ENCODE data around the gene BMP8A. TPM values are rescaled to one million over a fixed set of nuclear protein-coding genes. Genes with fewer than 3 reads are reported as not detected.

Gene BMP8A
- total RNA-seq, 2 experiments from 2014 or later = 0.22 to 0.36 TPM

GRCh38 chr1:39570477-39571177 lies 79.2 kb downstream of the BMP8A start:
- TF ChIP-seq CTCF (IDR thresholded peaks at IDR 0.05) = no peak
- no peak overlapping the region for H3K4me3 Mint-ChIP-seq
- intact Hi-C loops (cut with micrococcal nuclease) = no loop called here
- H3K27ac Mint-ChIP-seq = no peak overlapping the region
- ATAC-seq = no peak
- H3K4me1 Mint-ChIP-seq (ENCODE audit: low read depth) = peaks cover 43% of the 10 kb centered on the region
- H3K36me3 Mint-ChIP-seq (ENCODE audit: low read depth) = peaks cover 93% of the 10 kb centered on the region
- H3K27me3 Mint-ChIP-seq = no peaks in the 10 kb centered on the region
- POLR2A ChIA-PET = no interaction called here
- no peaks in the 10 kb centered on the region for H3K9me3 Mint-ChIP-seq
- DNase-seq = no peak
- CTCF ChIA-PET = no interaction called here

GRCh38 chr1:39571178-39571483 lies 79.7 kb downstream of the BMP8A start:
- no peak for DNase-seq
- no peak for TF ChIP-seq CTCF (IDR thresholded peaks at IDR 0.05)
- intact Hi-C loops (cut with micrococcal nuclease) = no loop called here
- Mint-ChIP-seq H3K4me3 (no peak overlapping the region), H3K4me1 (ENCODE audit: low read depth) (peaks cover 43% of the 10 kb centered on the region), H3K27ac (no peak overlapping the region), H3K36me3 (ENCODE audit: low read depth) (peaks cover 89% of the 10 kb centered on the region), H3K9me3 (no peaks in the 10 kb centered on the region), H3K27me3 (no peaks in the 10 kb centered on the region)
- ATAC-seq = no peak
- ChIA-PET CTCF (no interaction called here), POLR2A (interaction anchor here (0.6 to 6.2 kb wide), 3 partner anchors 9 to 411 kb away, joined by 3 to 86 read pairs (median 3); no protein-coding TSS in a partner anchor)

GRCh38 chr1:39572379-39573096 lies 81.1 kb downstream of the BMP8A start:
- ChIA-PET POLR2A (interaction anchor here (1.4 to 6.2 kb wide), 2 partner anchors 10 to 167 kb away, joined by 3 to 86 read pairs; partner anchors contain the start of gene PPIE), CTCF (interaction anchor here (1.3 to 2.2 kb wide), 3 partner anchors 34 to 94 kb away, joined by 3 to 8 read pairs (median 6); no protein-coding TSS in a partner anchor)
- ATAC-seq (no peak), DNase-seq (no peak)
- Mint-ChIP-seq H3K36me3 (ENCODE audit: low read depth) (peaks cover 75% of the 10 kb centered on the region), H3K4me3 (peak overlapping the region; percentile 86), H3K27me3 (no peaks in the 10 kb centered on the region), H3K27ac (peak overlapping the region; percentile 64), H3K4me1 (ENCODE audit: low read depth) (peaks cover 42% of the 10 kb centered on the region), H3K9me3 (no peaks in the 10 kb centered on the region)
- intact Hi-C loops (cut with micrococcal nuclease) = no loop called here
- no peak for TF ChIP-seq CTCF (IDR thresholded peaks at IDR 0.05)

- peak overlapping the region; percentile 86 for H3K4me3 Mint-ChIP-seq
- DNase-seq = no peak
- TF ChIP-seq CTCF (IDR thresholded peaks at IDR 0.05) = no peak
- ATAC-seq = no peak
- peak overlapping the region; percentile 64 for H3K27ac Mint-ChIP-seq
- H3K36me3 Mint-ChIP-seq (ENCODE audit: low read depth) = peaks cover 71% of the 10 kb centered on the region
- POLR2A ChIA-PET = interaction anchor here (0.6 to 6.2 kb wide), 3 partner anchors 11 to 611 kb away, joined by 3 to 86 read pairs (median 3); partner anchors contain the start of gene PPIE
- intact Hi-C loops (cut with micrococcal nuclease) = no loop called here
- H3K4me1 Mint-ChIP-seq (ENCODE audit: low read depth) = peaks cover 42% of the 10 kb centered on the region
- H3K27me3 Mint-ChIP-seq = no peaks in the 10 kb centered on the region
- CTCF ChIA-PET = interaction anchor here (1.3 to 2.2 kb wide), 4 partner anchors 33 to 474 kb away, joined by 3 to 8 read pairs (median 6); no protein-coding TSS in a partner anchor
- no peaks in the 10 kb centered on the region for H3K9me3 Mint-ChIP-seq
These were observed 81.6 kb downstream of the BMP8A start for GRCh38 chr1:39573097-39573465.

Data from activated CD8-positive, alpha-beta T cell treated with anti-CD3 and anti-CD28 coated beads for 36 hours (primary cell).